HepG2 (cell line): ENCODE measurements around the gene KRT36. TPM values are rescaled to one million over a fixed set of nuclear protein-coding genes. Genes with fewer than 3 reads are reported as not detected.

Experiments used
- ATAC-seq: fragments of 200-7000 bp; cut with Tn5 transposase; 3 replicates; pipeline ENCODE4 v1.9.1; 2020; ENCODE audit warnings: mild to moderate bottlenecking, moderate library complexity
- BruUV-seq: library from RNA; stranded (reverse); fragments of 400-500 nt; replicated peaks from 2 replicates; lab custom pipeline; 2021; lab: Mats Ljungman, UMichigan
- CTCF ChIA-PET: fragments of 300-600 bp; formaldehyde crosslinking; extraction: SDS; loops from one replicate; lab custom pipeline; 2021; ENCODE audit warnings: low total read pairs, inconsistent platforms, low intra/inter-chr PET ratio; lab: Yijun Ruan, JAX
- POLR2A ChIA-PET: fragments of 350-600 bp; sonication (Branson Sonifier 250); formaldehyde crosslinking; loops from one replicate; lab custom pipeline; 2020; ENCODE audit warnings: antibody characterized with exemption, inconsistent platforms; lab: Yijun Ruan, JAX
- DNase-seq: peaks from one replicate; pipeline ENCODE4 v3.0.0-alpha.2; 2015; ENCODE audit warnings: low spot score
- FAIRE-seq: peaks from 3 replicates; lab custom pipeline; 2011; peaks lifted over from hg19 to GRCh38; lab: Jason Lieb, UNC
- H2AFZ ChIP-seq: one replicate; pipeline ENCODE4 v1.6.1; 2011; ENCODE audit warnings: low read length, inconsistent platforms
- H3K27ac ChIP-seq: fragments of 300-600 bp; 3 replicates; pipeline ENCODE4 v1.8.0; 2011; ENCODE audit warnings: mixed run types, mild to moderate bottlenecking, mixed read lengths, low read length, inconsistent platforms; ENCODE audit not compliant: insufficient read depth; ENCODE audit errors: extremely low read length
- H3K27me3 ChIP-seq, 2 experiments: fragments of 200-600 bp in 1 of 2; 2 replicates in 1 of 2; 3 replicates in 1 of 2; pipeline versions ENCODE4 v1.6.0 to v1.8.0; 2011; ENCODE audit warnings: low read length in 2 of 2, mild to moderate bottlenecking in 2 of 2, moderate library complexity in 2 of 2, inconsistent platforms in 1 of 2; ENCODE audit not compliant: insufficient read depth in 2 of 2, control insufficient read depth in 1 of 2
- H3K36me3 ChIP-seq, 2 experiments: fragments of 200-600 bp in 1 of 2; replicated peaks in 1 of 2; 2 replicates in 1 of 2; 3 replicates in 1 of 2; pipeline versions ENCODE4 v1.5.1 to v1.8.0; 2011; ENCODE audit warnings: low read length in 2 of 2, inconsistent platforms in 1 of 2; ENCODE audit not compliant: insufficient read depth in 2 of 2, control insufficient read depth in 1 of 2
- H3K4me1 ChIP-seq: 2 replicates; pipeline ENCODE4 v1.5.1; 2012; ENCODE audit warnings: low read length, inconsistent platforms; ENCODE audit not compliant: insufficient read depth
- H3K4me2 ChIP-seq: 2 replicates; pipeline ENCODE4 v1.6.0; 2011; ENCODE audit warnings: low read depth, low read length, inconsistent platforms
- H3K4me3 ChIP-seq, 3 experiments: fragments of 200-600 bp in 1 of 3; sonication (generic), shearing (Covaris generic) in 1 of 3; replicated peaks in 1 of 3; 2 replicates each; pipeline ENCODE4 v1.5.1; 2011 to 2016; ENCODE audit warnings: low read length in 3 of 3, inconsistent platforms in 2 of 3, low read depth in 2 of 3, mild to moderate bottlenecking in 2 of 3, control low read depth in 1 of 3, mixed read lengths in 1 of 3; ENCODE audit not compliant: insufficient read depth in 1 of 3
- H3K79me2 ChIP-seq: one replicate; pipeline ENCODE4 v1.6.1; 2011; ENCODE audit warnings: low read length, inconsistent platforms; ENCODE audit not compliant: insufficient read depth
- H3K9ac ChIP-seq: 2 replicates; pipeline ENCODE4 v1.6.0; 2011; ENCODE audit warnings: mild to moderate bottlenecking, low read depth, low read length, inconsistent platforms; ENCODE audit not compliant: insufficient read depth
- H3K9me3 ChIP-seq: 2 replicates; pipeline ENCODE4 v1.5.1; 2012; ENCODE audit warnings: mild to moderate bottlenecking, low read length
- H4K20me1 ChIP-seq: 2 replicates; pipeline ENCODE4 v1.6.0; 2011; ENCODE audit warnings: inconsistent platforms, mild to moderate bottlenecking, low read length, moderate library complexity; ENCODE audit not compliant: insufficient read depth
- HOXD1 ChIP-seq: sonication (generic); formaldehyde crosslinking; IDR thresholded peaks from 2 replicates; pipeline ENCODE4 v1.5.0; 2020; ENCODE audit warnings: missing genetic modification reagents
- ZNF30 ChIP-seq: sonication (generic); formaldehyde crosslinking; IDR thresholded peaks from 2 replicates; pipeline ENCODE4 v1.5.0; 2020; ENCODE audit warnings: mild to moderate bottlenecking, missing genetic modification reagents
- ZNF331 ChIP-seq: sonication (generic); formaldehyde crosslinking; IDR thresholded peaks from 2 replicates; pipeline ENCODE4 v1.4.0; 2020; ENCODE audit warnings: missing genetic modification reagents
- WGBS: methylation state at CpG from one replicate; pipeline ENCODE4 v1.1.6; 2017; ENCODE audit warnings: low lambda C conversion rate; 5-methylcytosine and 5-hydroxymethylcytosine counted together
- in situ Hi-C: cut with HindIII; loops from 2 replicates; pipeline ENCODE4 v1.10.0; 2017; ENCODE audit warnings: low pct_unique_long_range_greater_than_20kb; ENCODE audit not compliant: extremely low pct_ligation_motif_present
- intact Hi-C: fragments of 100-400 bp; cut with micrococcal nuclease; formaldehyde crosslinking; loops from one replicate; pipeline ENCODE4 v1.10.0; 2022; ENCODE audit not compliant: unreplicated experiment
- polyA plus RNA-seq, 8 experiments: library from polyadenylated mRNA; depleted of rRNA in 3 of 8; stranded (reverse) in 7 of 8; unstranded in 1 of 8; fragments of >200 nt; fragmentation: Illumina TruSeq in 4 of 8; extraction: Trizol in 4 of 8; gene quantifications; 2 replicates each; pipeline versions ENCODE4 v1.2.1 to v1.2.3, GENCODE V29; 2011 to 2016; ENCODE audit warnings: low read depth in 4 of 8, missing spikeins in 1 of 8, mixed read lengths in 1 of 8; ENCODE audit not compliant: insufficient read depth in 1 of 8
- total RNA-seq, 5 experiments: library from RNA; depleted of rRNA; stranded (reverse); fragments of >200 nt; fragmentation: Illumina TruSeq; extraction: Trizol; gene quantifications; 2 replicates each; pipeline ENCODE4 v1.2.3, GENCODE V29; 2016; ENCODE audit warnings: low read depth in 1 of 5

The KRT36 gene
- total and polyA plus RNA-seq, 2 of the 13 experiments (the other 11 are each of a cell fraction or from before 2014, with no cell fraction given): not detected

DNA sequence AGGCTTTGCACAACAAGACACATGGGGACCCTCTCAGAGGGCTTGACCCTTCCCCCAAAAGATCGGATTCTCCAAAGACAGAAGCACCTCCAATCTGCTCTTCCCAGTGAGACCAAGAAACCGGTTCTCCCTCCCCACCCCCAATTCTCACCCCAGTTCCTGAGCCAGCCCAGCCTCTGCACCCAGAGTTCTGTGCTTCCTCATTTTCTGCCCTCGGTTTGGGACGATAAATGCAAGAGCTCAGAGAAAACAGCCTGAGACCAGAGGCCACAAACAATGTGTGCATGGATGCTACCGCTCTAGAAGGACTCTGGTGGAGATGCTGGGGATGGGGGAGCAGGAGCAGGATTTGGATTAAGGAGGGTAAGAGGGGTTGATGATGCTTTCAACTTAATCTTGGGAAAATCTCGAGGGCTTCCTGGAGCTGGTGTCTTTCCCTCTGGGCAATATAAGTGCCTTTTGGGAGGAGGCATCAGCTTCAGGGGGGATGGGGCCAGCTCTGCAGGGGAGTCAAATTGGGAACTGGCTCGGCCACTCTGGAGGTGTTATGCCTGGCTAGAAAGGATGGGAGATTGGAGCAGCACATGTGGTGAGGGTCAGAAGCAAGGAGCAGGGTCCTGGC, 22.9 kb upstream of the KRT36 start:
- in situ Hi-C loops (no loop called here), intact Hi-C loops (no loop called here)
- H3K9ac ChIP-seq: no peak overlapping the region
- H4K20me1 ChIP-seq: no peaks in the 10 kb centered on the region
- H3K27ac ChIP-seq: no peak overlapping the region
- DNase-seq (no peak), ATAC-seq (no peak), FAIRE-seq (no peak)
- H3K9me3 ChIP-seq: no peaks in the 10 kb centered on the region
- 8% methylated on average over 7 of the region's 7 CpGs for WGBS
- POLR2A ChIA-PET: no interaction called here
- no peak overlapping the region for H3K4me3 ChIP-seq
- H3K36me3 ChIP-seq: no peaks in the 10 kb centered on the region
- no peaks in the 10 kb centered on the region for H3K79me2 ChIP-seq
- CTCF ChIA-PET: no interaction called here
- peaks cover 6 to 42% of the 10 kb centered on the region in 2 experiments for H3K27me3 ChIP-seq
- TF ChIP-seq ZNF331 (CRISPR knock-in tag): no peak
- H2AFZ ChIP-seq: no peak overlapping the region
- H3K4me2 ChIP-seq: no peak overlapping the region
- H3K4me1 ChIP-seq: no peaks in the 10 kb centered on the region
- BruUV-seq: no TSS peak

DNA sequence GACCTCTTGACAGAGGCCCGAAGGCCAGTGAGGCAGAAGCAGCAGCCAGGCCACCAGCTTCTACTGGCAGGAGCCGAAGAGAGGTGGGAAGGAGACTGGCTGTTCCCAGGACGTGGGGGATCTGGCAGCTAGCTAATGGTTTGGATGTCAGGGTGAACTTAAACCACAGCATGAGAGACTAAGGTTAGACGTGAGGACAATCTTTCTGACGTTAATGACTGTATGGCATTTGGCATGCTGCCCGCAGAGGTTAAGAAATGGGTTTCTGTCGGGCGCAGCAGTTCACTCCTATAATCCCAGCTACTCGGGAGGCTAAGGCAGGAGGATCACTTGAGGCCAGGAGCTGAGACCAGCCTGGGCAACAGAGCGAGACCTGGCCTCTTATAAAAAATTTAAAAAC, 22.0 kb upstream of the KRT36 start:
- in situ Hi-C loops: no loop called here
- peaks cover 7 to 51% of the 10 kb centered on the region in 2 experiments for H3K27me3 ChIP-seq
- intact Hi-C loops: no loop called here
- ATAC-seq: no peak
- H3K9me3 ChIP-seq: no peaks in the 10 kb centered on the region
- no TSS peak for BruUV-seq
- WGBS: 37% methylated on average over 10 of the region's 10 CpGs
- no peak for FAIRE-seq
- no peak overlapping the region for H3K9ac ChIP-seq
- DNase-seq: no peak
- H4K20me1 ChIP-seq: no peaks in the 10 kb centered on the region
- peaks cover 4% of the 10 kb centered on the region for H3K4me1 ChIP-seq
- H2AFZ ChIP-seq: no peak overlapping the region
- TF ChIP-seq HOXD1 (CRISPR knock-in tag) (no peak), ZNF30 (CRISPR knock-in tag) (no peak)
- H3K36me3 ChIP-seq: no peaks in the 10 kb centered on the region
- no peak overlapping the region for H3K4me3 ChIP-seq
- H3K79me2 ChIP-seq: no peaks in the 10 kb centered on the region
- ChIA-PET CTCF (no interaction called here), POLR2A (no interaction called here)
- no peak overlapping the region for H3K4me2 ChIP-seq
- no peak overlapping the region for H3K27ac ChIP-seq
